KMS-11 (cell line): Measurements from ENCODE around the gene PITRM1.

ENCODE experiments used
- H2AFZ ChIP-seq: fragments of 200-600 bp; sonication (generic); 2 replicates; pipeline ENCODE4 v1.6.1; 2016; ENCODE audit warnings: antibody characterized with exemption, mixed run types, low read depth
- H3K27ac ChIP-seq: fragments of 200-600 bp; sonication (generic); 2 replicates; pipeline ENCODE4 v1.6.1; 2016; ENCODE audit warnings: mild to moderate bottlenecking, mixed run types
- H3K27me3 ChIP-seq: fragments of 200-600 bp; sonication (generic); 2 replicates; pipeline ENCODE4 v1.6.1; 2017; ENCODE audit warnings: mild to moderate bottlenecking, low read depth, mixed run types, moderate library complexity; ENCODE audit not compliant: insufficient read depth
- H3K36me3 ChIP-seq: fragments of 200-600 bp; sonication (generic); 2 replicates; pipeline ENCODE4 v1.6.1; 2017; ENCODE audit warnings: mild to moderate bottlenecking, mixed run types; ENCODE audit not compliant: insufficient read depth
- H3K4me1 ChIP-seq: fragments of 200-600 bp; sonication (generic); 2 replicates; pipeline ENCODE4 v1.6.1; 2016; ENCODE audit warnings: mild to moderate bottlenecking, low read depth, mixed run types; ENCODE audit not compliant: poor library complexity, severe bottlenecking
- H3K4me2 ChIP-seq: fragments of 200-600 bp; sonication (generic); 2 replicates; pipeline ENCODE4 v1.7.0; 2016; ENCODE audit warnings: mild to moderate bottlenecking, mixed run types
- H3K4me3 ChIP-seq: fragments of 200-600 bp; sonication (generic); IDR thresholded peaks from 2 replicates; pipeline ENCODE4 v1.6.1; 2017; ENCODE audit warnings: low read depth, low read length, mixed read lengths; ENCODE audit not compliant: insufficient read depth
- H3K79me2 ChIP-seq: fragments of 200-600 bp; sonication (generic); 2 replicates; pipeline ENCODE4 v1.6.1; 2016; ENCODE audit warnings: low read depth, mixed run types; ENCODE audit not compliant: insufficient read depth
- H3K9ac ChIP-seq: fragments of 200-600 bp; sonication (generic); 2 replicates; pipeline ENCODE4 v1.6.1; 2016; ENCODE audit warnings: mild to moderate bottlenecking, mixed run types
- H4K20me1 ChIP-seq: fragments of 200-600 bp; sonication (generic); 2 replicates; pipeline ENCODE4 v1.6.1; 2016; ENCODE audit warnings: mild to moderate bottlenecking, mixed run types; ENCODE audit not compliant: insufficient read depth
- CTCF ChIP-seq: fragments of 200-600 bp; sonication (generic); conservative IDR thresholded peaks from 2 replicates; pipeline ENCODE4 v1.6.1; 2017; ENCODE audit warnings: low read depth, mild to moderate bottlenecking, antibody characterized with exemption, low read length, moderate library complexity, mixed read lengths

Gene PITRM1

GRCh38 chr10:3093996-3094395 lies 78.6 kb downstream of the PITRM1 start:
- Histone ChIP-seq H4K20me1 (no peaks in the 10 kb centered on the region; the same call in 1 of the 2 replicates), H3K4me2 (no peak overlapping the region), H3K79me2 (peaks cover 91% of the 10 kb centered on the region), H2AFZ (no peak overlapping the region), H3K4me1 (no peaks in the 10 kb centered on the region), H3K36me3 (peaks cover 16% of the 10 kb centered on the region; the same call in 1 of the 2 replicates), H3K27ac (no peak overlapping the region), H3K4me3 (no peak overlapping the region), H3K9ac (no peak overlapping the region), H3K27me3 (no peaks in the 10 kb centered on the region)
- no peak for TF ChIP-seq CTCF

GRCh38 chr10:3091921-3092320 lies 80.7 kb downstream of the PITRM1 start:
- Histone ChIP-seq H3K79me2 (peaks cover 95% of the 10 kb centered on the region), H3K27me3 (no peaks in the 10 kb centered on the region), H3K36me3 (peaks cover 16% of the 10 kb centered on the region; the same call in 1 of the 2 replicates), H3K4me2 (no peak overlapping the region), H3K9ac (no peak overlapping the region), H3K27ac (no peak overlapping the region), H3K4me1 (no peaks in the 10 kb centered on the region), H4K20me1 (peaks cover 6% of the 10 kb centered on the region; the same call in 1 of the 2 replicates), H3K4me3 (no peak overlapping the region), H2AFZ (no peak overlapping the region)
- TF ChIP-seq CTCF = no peak

- Histone ChIP-seq H3K4me2 (no peak overlapping the region), H4K20me1 (peaks cover 6% of the 10 kb centered on the region; the same call in 1 of the 2 replicates), H2AFZ (no peak overlapping the region), H3K9ac (no peak overlapping the region), H3K36me3 (peaks cover 19% of the 10 kb centered on the region; the same call in 1 of the 2 replicates), H3K4me3 (no peak overlapping the region), H3K27me3 (no peaks in the 10 kb centered on the region), H3K79me2 (peaks cover 95% of the 10 kb centered on the region), H3K27ac (no peak overlapping the region), H3K4me1 (no peaks in the 10 kb centered on the region)
- no peak for TF ChIP-seq CTCF
Measured at GRCh38 chr10:3090914-3091787, 81.4 kb downstream of the PITRM1 start.

GRCh38 chr10:3090388-3090787 lies 82.2 kb downstream of the PITRM1 start:
- Histone ChIP-seq H3K79me2 (peaks cover 92% of the 10 kb centered on the region), H4K20me1 (peaks cover 6% of the 10 kb centered on the region; the same call in 1 of the 2 replicates), H3K4me1 (no peaks in the 10 kb centered on the region), H2AFZ (no peak overlapping the region), H3K4me2 (no peak overlapping the region), H3K27me3 (no peaks in the 10 kb centered on the region), H3K36me3 (peaks cover 20% of the 10 kb centered on the region; the same call in 1 of the 2 replicates), H3K4me3 (no peak overlapping the region), H3K9ac (no peak overlapping the region), H3K27ac (no peak overlapping the region)
- TF ChIP-seq CTCF = no peak
